DND-41 (cell line): Measurements from ENCODE around the gene SERP1.

Experiments
- ATAC-seq: fragments of 200-7000 bp; cut with Tn5 transposase; 3 replicates; pipeline ENCODE4 v1.9.1; 2021; ENCODE audit warnings: low read depth; ENCODE audit not compliant: insufficient read depth
- DNase-seq: peaks from one replicate; pipeline ENCODE4 v3.0.0-alpha.2; 2020
- H2AFZ ChIP-seq: 2 replicates; pipeline ENCODE4 v1.6.0; 2012; ENCODE audit warnings: low read depth, low read length
- H3K27ac ChIP-seq: 2 replicates; pipeline ENCODE4 v1.5.1; 2012; ENCODE audit warnings: low read length, inconsistent platforms
- H3K27me3 ChIP-seq: fragments of 200-600 bp; sonication (generic); 2 replicates; pipeline ENCODE4 v1.6.0; 2012; ENCODE audit warnings: low read length, mild to moderate bottlenecking, inconsistent platforms; ENCODE audit not compliant: insufficient read depth, poor library complexity
- H3K36me3 ChIP-seq: 2 replicates; pipeline ENCODE4 v1.5.1; 2012; ENCODE audit warnings: low read length, inconsistent platforms; ENCODE audit not compliant: insufficient read depth
- H3K4me1 ChIP-seq: 2 replicates; pipeline ENCODE4 v1.5.1; 2012; ENCODE audit warnings: mild to moderate bottlenecking, low read length; ENCODE audit not compliant: insufficient read depth
- H3K4me2 ChIP-seq: 2 replicates; pipeline ENCODE4 v1.6.0; 2012; ENCODE audit warnings: mild to moderate bottlenecking, moderate library complexity, low read length, inconsistent platforms; ENCODE audit not compliant: insufficient read depth
- H3K4me3 ChIP-seq, 2 experiments: fragments of 200-600 bp in 1 of 2; shearing (Covaris generic) in 1 of 2; 2 replicates each; pipeline ENCODE4 v1.5.1; 2012 to 2016; ENCODE audit warnings: inconsistent platforms in 2 of 2, low read length in 2 of 2, mild to moderate bottlenecking in 2 of 2, low read depth in 1 of 2, moderate library complexity in 1 of 2
- H3K79me2 ChIP-seq: 2 replicates; pipeline ENCODE4 v1.6.0; 2012; ENCODE audit warnings: low read length, inconsistent platforms; ENCODE audit not compliant: insufficient read depth
- H3K9ac ChIP-seq: 2 replicates; pipeline ENCODE4 v1.6.0; 2012; ENCODE audit warnings: low read depth, mild to moderate bottlenecking, inconsistent platforms, low read length, moderate library complexity
- H3K9me3 ChIP-seq: 2 replicates; pipeline ENCODE4 v1.5.1; 2012; ENCODE audit warnings: low read length, moderate library complexity, mild to moderate bottlenecking, inconsistent platforms; ENCODE audit not compliant: insufficient read depth, severe bottlenecking
- H4K20me1 ChIP-seq: 2 replicates; pipeline ENCODE4 v1.6.0; 2012; ENCODE audit warnings: low read length; ENCODE audit not compliant: insufficient read depth
- EZH2 ChIP-seq: IDR thresholded peaks from 3 replicates; pipeline ENCODE4 v1.6.1; 2012; ENCODE audit warnings: borderline replicate concordance, low read depth, mild to moderate bottlenecking, moderate library complexity, low read length, inconsistent platforms; ENCODE audit not compliant: severe bottlenecking
- TF ChIP-seq, protein P1 (sequence below): IDR thresholded peaks from 2 replicates; pipeline ENCODE4 v1.5.1; 2012; ENCODE audit warnings: borderline replicate concordance, low read length, moderate library complexity, mild to moderate bottlenecking; ENCODE audit not compliant: poor library complexity, severe bottlenecking; ENCODE audit errors: extremely low read depth

The SERP1 gene

GRCh38 chr3:150588027-150588830, 41.9 kb upstream of the SERP1 start:
- H2AFZ ChIP-seq, result no peak overlapping the region
- peaks cover 34% of the 10 kb centered on the region; the same call in 1 of the 2 replicates for H3K79me2 ChIP-seq

GRCh38 chr3:150583028-150583427, 36.7 kb upstream of the SERP1 start:
- Histone ChIP-seq H3K27me3 (no peaks in the 10 kb centered on the region), H3K79me2 (peaks cover 38% of the 10 kb centered on the region; the same call in 1 of the 2 replicates), H2AFZ (no peak overlapping the region), H3K36me3 (peaks cover 83% of the 10 kb centered on the region), H3K4me1 (0 out of 2 replicates have a peak, but pooled peaks cover 1% of the 10 kb centered on the region), H3K9me3 (no peaks in the 10 kb centered on the region), H3K4me2 (no peak overlapping the region), H4K20me1 (no peaks in the 10 kb centered on the region), H3K9ac (no peak overlapping the region), H3K4me3 (no peak overlapping the region), H3K27ac (no peak overlapping the region)
- no peak for DNase-seq
- no peak for TF ChIP-seq EZH2
- TF ChIP-seq, protein P1, sequence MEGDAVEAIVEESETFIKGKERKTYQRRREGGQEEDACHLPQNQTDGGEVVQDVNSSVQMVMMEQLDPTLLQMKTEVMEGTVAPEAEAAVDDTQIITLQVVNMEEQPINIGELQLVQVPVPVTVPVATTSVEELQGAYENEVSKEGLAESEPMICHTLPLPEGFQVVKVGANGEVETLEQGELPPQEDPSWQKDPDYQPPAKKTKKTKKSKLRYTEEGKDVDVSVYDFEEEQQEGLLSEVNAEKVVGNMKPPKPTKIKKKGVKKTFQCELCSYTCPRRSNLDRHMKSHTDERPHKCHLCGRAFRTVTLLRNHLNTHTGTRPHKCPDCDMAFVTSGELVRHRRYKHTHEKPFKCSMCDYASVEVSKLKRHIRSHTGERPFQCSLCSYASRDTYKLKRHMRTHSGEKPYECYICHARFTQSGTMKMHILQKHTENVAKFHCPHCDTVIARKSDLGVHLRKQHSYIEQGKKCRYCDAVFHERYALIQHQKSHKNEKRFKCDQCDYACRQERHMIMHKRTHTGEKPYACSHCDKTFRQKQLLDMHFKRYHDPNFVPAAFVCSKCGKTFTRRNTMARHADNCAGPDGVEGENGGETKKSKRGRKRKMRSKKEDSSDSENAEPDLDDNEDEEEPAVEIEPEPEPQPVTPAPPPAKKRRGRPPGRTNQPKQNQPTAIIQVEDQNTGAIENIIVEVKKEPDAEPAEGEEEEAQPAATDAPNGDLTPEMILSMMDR, result no peak
- ATAC-seq, result no peak

More at GRCh38 chr3:150588027-150588830, 41.9 kb upstream of the SERP1 start:
- H3K27me3 ChIP-seq, result no peaks in the 10 kb centered on the region
- H4K20me1 ChIP-seq, result no peaks in the 10 kb centered on the region
- peaks cover 43% of the 10 kb centered on the region for H3K36me3 ChIP-seq
- peak overlapping the region; percentile 21 for H3K27ac ChIP-seq
- TF ChIP-seq, protein P1, result no peak
- no peak for TF ChIP-seq EZH2
- no peak overlapping the region for H3K4me2 ChIP-seq
- H3K4me3 ChIP-seq, result no peak overlapping the region
- DNase-seq (peak; percentile 13), ATAC-seq (peak; percentile 76)
- H3K4me1 ChIP-seq, result peaks cover 13% of the 10 kb centered on the region
- no peak overlapping the region for H3K9ac ChIP-seq
- no peaks in the 10 kb centered on the region for H3K9me3 ChIP-seq

GRCh38 chr3:150582620-150583019, 36.3 kb upstream of the SERP1 start:
- Histone ChIP-seq H3K9ac (no peak overlapping the region), H3K9me3 (no peaks in the 10 kb centered on the region), H3K27ac (no peak overlapping the region), H3K36me3 (peaks cover 85% of the 10 kb centered on the region), H3K4me1 (no peaks in the 10 kb centered on the region), H3K4me3 (no peak overlapping the region), H2AFZ (no peak overlapping the region), H3K4me2 (no peak overlapping the region), H4K20me1 (no peaks in the 10 kb centered on the region), H3K27me3 (no peaks in the 10 kb centered on the region), H3K79me2 (peaks cover 38% of the 10 kb centered on the region; the same call in 1 of the 2 replicates)
- TF ChIP-seq, protein P1, result no peak
- TF ChIP-seq EZH2, result no peak
- ATAC-seq, result no peak
- no peak for DNase-seq
